C4-2B (cell line): ENCODE data around the gene CACNA1B.

ENCODE experiments used
- ZFX ChIP-seq: fragments of 450-650 bp; IDR thresholded peaks from 2 replicates; pipeline ENCODE4 v1.6.1; 2017
- TF ChIP-seq, protein P1 (sequence below): fragments of 450-650 bp; conservative IDR thresholded peaks from 2 replicates; pipeline ENCODE4 v1.5.1; 2017; ENCODE audit warnings: mild to moderate bottlenecking

DNA sequence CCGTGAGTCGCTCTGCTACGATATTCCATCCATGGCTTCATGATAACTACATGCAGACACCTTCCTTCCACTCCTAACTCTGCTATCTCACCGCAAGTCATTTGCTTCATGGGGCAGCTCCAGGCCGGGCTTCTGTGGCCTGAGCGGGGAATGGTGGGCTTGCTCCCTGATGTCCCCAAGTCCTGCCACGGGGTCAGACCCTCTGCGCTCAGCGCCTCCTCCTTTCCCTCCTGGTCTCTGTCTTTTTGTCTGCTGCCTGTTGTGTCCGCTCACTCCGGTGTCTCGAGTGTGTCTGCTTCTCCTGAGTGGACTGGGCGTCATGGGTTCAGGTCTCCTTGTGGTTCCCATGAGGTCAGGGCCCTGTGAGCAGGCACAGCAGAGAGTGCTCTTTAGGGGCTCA is 139.6 kb downstream of the CACNA1B start:
- TF ChIP-seq, protein P1, sequence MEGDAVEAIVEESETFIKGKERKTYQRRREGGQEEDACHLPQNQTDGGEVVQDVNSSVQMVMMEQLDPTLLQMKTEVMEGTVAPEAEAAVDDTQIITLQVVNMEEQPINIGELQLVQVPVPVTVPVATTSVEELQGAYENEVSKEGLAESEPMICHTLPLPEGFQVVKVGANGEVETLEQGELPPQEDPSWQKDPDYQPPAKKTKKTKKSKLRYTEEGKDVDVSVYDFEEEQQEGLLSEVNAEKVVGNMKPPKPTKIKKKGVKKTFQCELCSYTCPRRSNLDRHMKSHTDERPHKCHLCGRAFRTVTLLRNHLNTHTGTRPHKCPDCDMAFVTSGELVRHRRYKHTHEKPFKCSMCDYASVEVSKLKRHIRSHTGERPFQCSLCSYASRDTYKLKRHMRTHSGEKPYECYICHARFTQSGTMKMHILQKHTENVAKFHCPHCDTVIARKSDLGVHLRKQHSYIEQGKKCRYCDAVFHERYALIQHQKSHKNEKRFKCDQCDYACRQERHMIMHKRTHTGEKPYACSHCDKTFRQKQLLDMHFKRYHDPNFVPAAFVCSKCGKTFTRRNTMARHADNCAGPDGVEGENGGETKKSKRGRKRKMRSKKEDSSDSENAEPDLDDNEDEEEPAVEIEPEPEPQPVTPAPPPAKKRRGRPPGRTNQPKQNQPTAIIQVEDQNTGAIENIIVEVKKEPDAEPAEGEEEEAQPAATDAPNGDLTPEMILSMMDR, result no peak
- no peak for TF ChIP-seq ZFX
